Measurements from ENCODE around the gene DNAAF2. TPM values are rescaled to one million over a fixed set of nuclear protein-coding genes. Genes with fewer than 3 reads are reported as not detected.

Gene DNAAF2
- total and polyA plus RNA-seq, 2 of the 13 experiments (the other 11 are each of a cell fraction or from before 2014, with no cell fraction given): 6.1 to 13.6 TPM

GRCh38 chr14:49641697-49642129 lies 6.7 kb upstream of the DNAAF2 start (continued):
- TF ChIP-seq SNAPC4 (CRISPR knock-in tag; IDR thresholded peaks at IDR 0.05) (no peak), NAIF1 (CRISPR knock-in tag; IDR thresholded peaks at IDR 0.05; ENCODE audit: borderline replicate concordance) (no peak), ZNF652 (CRISPR knock-in tag; IDR thresholded peaks at IDR 0.05; ENCODE audit: borderline replicate concordance, low read depth) (no peak), ZBTB7A (CRISPR knock-in tag; IDR thresholded peaks at IDR 0.05) (no peak), TCF12 (IDR thresholded peaks at IDR 0.05) (no peak), TCF12 (CRISPR knock-in tag; IDR thresholded peaks at IDR 0.05) (peak; percentile 87; the same call in 1 of the 2 replicates), SOX13 (IDR thresholded peaks at IDR 0.05) (peak; percentile 61; the same call in 1 of the 2 replicates), SOX13 (CRISPR knock-in tag; conservative IDR thresholded peaks at IDR 0.05 in 1 of 2, IDR thresholded peaks at IDR 0.05 in 1 of 2) (peak in 1 of 2 experiments; percentile 86; a peak in 2 of 4 replicates), ZFY (CRISPR knock-in tag; IDR thresholded peaks at IDR 0.05) (no peak; the same call in 1 of the 2 replicates), NR2F2 (IDR thresholded peaks at IDR 0.05; ENCODE audit: borderline replicate concordance, low read depth) (peak; percentile 70), ZBTB26 (CRISPR knock-in tag; IDR thresholded peaks at IDR 0.05; ENCODE audit: borderline replicate concordance) (no peak; the same call in 1 of the 2 replicates), SNRNP70 (IDR thresholded peaks at IDR 0.05; ENCODE audit: low read depth, low read length) (no peak), ZNF75D (CRISPR knock-in tag; IDR thresholded peaks at IDR 0.05; ENCODE audit: borderline replicate concordance) (no peak), YY1 (IDR thresholded peaks at IDR 0.05; ENCODE audit: insufficient read depth, insufficient replicate concordance, low read depth, low read length) (peak; percentile 43), RCOR2 (CRISPR knock-in tag; IDR thresholded peaks at IDR 0.05) (peak; percentile 73), ZNF576 (CRISPR knock-in tag; IDR thresholded peaks at IDR 0.05) (no peak), STAT5B (CRISPR knock-in tag; IDR thresholded peaks at IDR 0.05) (no peak)
- TF ChIP-seq, protein P1, sequence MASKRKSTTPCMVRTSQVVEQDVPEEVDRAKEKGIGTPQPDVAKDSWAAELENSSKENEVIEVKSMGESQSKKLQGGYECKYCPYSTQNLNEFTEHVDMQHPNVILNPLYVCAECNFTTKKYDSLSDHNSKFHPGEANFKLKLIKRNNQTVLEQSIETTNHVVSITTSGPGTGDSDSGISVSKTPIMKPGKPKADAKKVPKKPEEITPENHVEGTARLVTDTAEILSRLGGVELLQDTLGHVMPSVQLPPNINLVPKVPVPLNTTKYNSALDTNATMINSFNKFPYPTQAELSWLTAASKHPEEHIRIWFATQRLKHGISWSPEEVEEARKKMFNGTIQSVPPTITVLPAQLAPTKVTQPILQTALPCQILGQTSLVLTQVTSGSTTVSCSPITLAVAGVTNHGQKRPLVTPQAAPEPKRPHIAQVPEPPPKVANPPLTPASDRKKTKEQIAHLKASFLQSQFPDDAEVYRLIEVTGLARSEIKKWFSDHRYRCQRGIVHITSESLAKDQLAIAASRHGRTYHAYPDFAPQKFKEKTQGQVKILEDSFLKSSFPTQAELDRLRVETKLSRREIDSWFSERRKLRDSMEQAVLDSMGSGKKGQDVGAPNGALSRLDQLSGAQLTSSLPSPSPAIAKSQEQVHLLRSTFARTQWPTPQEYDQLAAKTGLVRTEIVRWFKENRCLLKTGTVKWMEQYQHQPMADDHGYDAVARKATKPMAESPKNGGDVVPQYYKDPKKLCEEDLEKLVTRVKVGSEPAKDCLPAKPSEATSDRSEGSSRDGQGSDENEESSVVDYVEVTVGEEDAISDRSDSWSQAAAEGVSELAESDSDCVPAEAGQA (IDR thresholded peaks at IDR 0.05; ENCODE audit: low read depth): no peak
- TF ChIP-seq, protein P1 (CRISPR knock-in tag; IDR thresholded peaks at IDR 0.05; ENCODE audit: borderline replicate concordance): no peak
